IMR-90 (cell line): ENCODE data around the gene LMX1A. TPM values are rescaled to one million over a fixed set of nuclear protein-coding genes. Genes with fewer than 3 reads are reported as not detected.

Experiments
- ATAC-seq: fragments of 200-7000 bp; cut with Tn5 transposase; 2 replicates; pipeline ENCODE4 v1.9.1; 2020; ENCODE audit warnings: low read depth, mild to moderate bottlenecking, moderate library complexity
- BruUV-seq: library from RNA; stranded (reverse); fragments of 400-500 nt; replicated peaks from 2 replicates; lab custom pipeline; 2021; lab: Mats Ljungman, UMichigan
- CTCF ChIA-PET: fragments of 300-600 bp; formaldehyde crosslinking; extraction: SDS; loops from one replicate; lab custom pipeline; 2021; ENCODE audit warnings: antibody characterized with exemption; lab: Yijun Ruan, JAX
- POLR2A ChIA-PET: fragments of 300-600 bp; sonication (Branson Sonifier 250); formaldehyde crosslinking; loops from one replicate; lab custom pipeline; 2022; ENCODE audit warnings: antibody characterized with exemption; ENCODE audit not compliant: unreplicated experiment; lab: Charles Lee
- DNase-seq: peaks from one replicate; pipeline ENCODE4 v3.0.0; 2013
- H2AFZ ChIP-seq: replicated peaks from 2 replicates; pipeline ENCODE3; 2013; ENCODE audit warnings: low read length, mild to moderate bottlenecking; ENCODE audit not compliant: poor library complexity
- H2AK5ac ChIP-seq: 2 replicates; pipeline ENCODE4 v1.6.1; 2013; ENCODE audit warnings: low read depth, low read length, inconsistent platforms
- H2AK9ac ChIP-seq: replicated peaks from 2 replicates; pipeline ENCODE3; 2013; ENCODE audit warnings: mild to moderate bottlenecking, low read depth, low read length, moderate library complexity; ENCODE audit not compliant: poor library complexity
- H2BK120ac ChIP-seq: 2 replicates; pipeline ENCODE4 v1.6.1; 2013; ENCODE audit warnings: low read depth, low read length, inconsistent platforms
- H2BK15ac ChIP-seq: 3 replicates; pipeline ENCODE4 v1.6.1; 2013; ENCODE audit warnings: low read depth, low read length, inconsistent platforms
- H2BK20ac ChIP-seq: 2 replicates; pipeline ENCODE4 v1.6.1; 2013; ENCODE audit warnings: low read depth, mild to moderate bottlenecking, inconsistent platforms, low read length, moderate library complexity
- H2BK5ac ChIP-seq: 2 replicates; pipeline ENCODE4 v1.6.1; 2013; ENCODE audit warnings: mild to moderate bottlenecking, low read depth, low read length, inconsistent platforms; ENCODE audit not compliant: poor library complexity, severe bottlenecking
- H3K14ac ChIP-seq: replicated peaks from 2 replicates; pipeline ENCODE4 v1.6.1; 2013; ENCODE audit warnings: low read depth, low read length, inconsistent platforms
- H3K18ac ChIP-seq: 2 replicates; pipeline ENCODE4 v1.6.1; 2013; ENCODE audit warnings: low read depth, low read length, control low read depth
- H3K23ac ChIP-seq: 2 replicates; pipeline ENCODE4 v1.6.1; 2013; ENCODE audit warnings: low read depth, low read length, inconsistent platforms
- H3K27ac ChIP-seq: 2 replicates; pipeline ENCODE4 v1.5.1; 2013; ENCODE audit warnings: mild to moderate bottlenecking, control low read depth, low read length; ENCODE audit not compliant: insufficient read depth
- H3K27me3 ChIP-seq: 2 replicates; pipeline ENCODE4 v1.6.1; 2013; ENCODE audit warnings: low read length; ENCODE audit not compliant: control insufficient read depth, insufficient read depth
- H3K36me3 ChIP-seq: 2 replicates; pipeline ENCODE4 v1.6.1; 2013; ENCODE audit warnings: low read length, mixed read lengths; ENCODE audit not compliant: control insufficient read depth, insufficient read depth
- H3K4ac ChIP-seq: 2 replicates; pipeline ENCODE4 v1.6.1; 2013; ENCODE audit warnings: low read depth, low read length, inconsistent platforms
- H3K4me1 ChIP-seq: 2 replicates; pipeline ENCODE4 v1.6.1; 2013; ENCODE audit warnings: low read length, mixed read lengths; ENCODE audit not compliant: control insufficient read depth, insufficient read depth
- H3K4me2 ChIP-seq: 2 replicates; pipeline ENCODE4 v1.6.1; 2013; ENCODE audit warnings: low read depth, mild to moderate bottlenecking, control low read depth, low read length, moderate library complexity
- H3K4me3 ChIP-seq: 2 replicates; pipeline ENCODE4 v1.5.1; 2013; ENCODE audit warnings: low read depth, mild to moderate bottlenecking, control low read depth, low read length, moderate library complexity; ENCODE audit not compliant: insufficient read depth
- H3K56ac ChIP-seq: 2 replicates; pipeline ENCODE4 v1.6.1; 2013; ENCODE audit warnings: low read length, inconsistent platforms; ENCODE audit not compliant: insufficient read depth; ENCODE audit errors: extremely low read depth
- H3K79me1 ChIP-seq, 2 experiments: 2 replicates each; pipeline ENCODE4 v1.6.1; 2013; ENCODE audit warnings: low read length in 2 of 2, inconsistent platforms in 1 of 2, low read depth in 1 of 2
- H3K9ac ChIP-seq: 2 replicates; pipeline ENCODE4 v1.6.1; 2013; ENCODE audit warnings: low read depth, low read length, control low read depth
- H3K9me1 ChIP-seq: 2 replicates; pipeline ENCODE4 v1.6.1; 2013; ENCODE audit warnings: low read length, inconsistent platforms; ENCODE audit not compliant: insufficient read depth
- H3K9me3 ChIP-seq: 2 replicates; pipeline ENCODE4 v1.6.1; 2013; ENCODE audit warnings: low read length; ENCODE audit not compliant: control insufficient read depth, insufficient read depth
- H4K20me1 ChIP-seq: 2 replicates; pipeline ENCODE4 v1.6.1; 2013; ENCODE audit warnings: low read length, inconsistent platforms; ENCODE audit not compliant: insufficient read depth
- H4K5ac ChIP-seq: 2 replicates; pipeline ENCODE4 v1.6.1; 2013; ENCODE audit warnings: mild to moderate bottlenecking, low read depth, low read length, control low read depth
- H4K8ac ChIP-seq, 2 experiments: 2 replicates each; pipeline ENCODE4 v1.6.1; 2013; ENCODE audit warnings: low read depth in 2 of 2, low read length in 2 of 2, control low read depth in 1 of 2, inconsistent platforms in 1 of 2
- H4K91ac ChIP-seq: 2 replicates; pipeline ENCODE4 v1.6.1; 2013; ENCODE audit warnings: low read depth, low read length, inconsistent platforms; ENCODE audit not compliant: insufficient read depth
- BHLHE40 ChIP-seq: fragments of 150-350 bp; IDR thresholded peaks from 2 replicates; pipeline ENCODE4 v1.6.1; 2016; ENCODE audit warnings: mild to moderate bottlenecking, low read depth, low read length
- CEBPB ChIP-seq: IDR thresholded peaks from 2 replicates; pipeline ENCODE4 v1.6.1; 2012; ENCODE audit warnings: low read depth, low read length, improper control_type of control experiment
- CHD1 ChIP-seq: IDR thresholded peaks from 2 replicates; pipeline ENCODE4 v1.6.1; 2012; ENCODE audit warnings: low read depth, low read length, improper control_type of control experiment
- CTCF ChIP-seq: conservative IDR thresholded peaks from 2 replicates; pipeline ENCODE4 v1.5.1; 2012; ENCODE audit warnings: mild to moderate bottlenecking, low read depth, low read length, improper control_type of control experiment
- ELK1 ChIP-seq: fragments of 150-350 bp; IDR thresholded peaks from 2 replicates; pipeline ENCODE4 v1.6.1; 2016; ENCODE audit warnings: low read depth, mild to moderate bottlenecking, low read length, moderate library complexity, borderline replicate concordance
- FOS ChIP-seq: fragments of 150-350 bp; IDR thresholded peaks from 2 replicates; pipeline ENCODE4 v1.6.1; 2016; ENCODE audit warnings: low read depth, low read length
- MAFK ChIP-seq: IDR thresholded peaks from 2 replicates; pipeline ENCODE4 v1.6.1; 2012; ENCODE audit warnings: low read depth, low read length, improper control_type of control experiment
- MAZ ChIP-seq: IDR thresholded peaks from 2 replicates; pipeline ENCODE4 v1.6.1; 2012; ENCODE audit warnings: low read depth, mild to moderate bottlenecking, low read length, improper control_type of control experiment, moderate library complexity, borderline replicate concordance
- MXI1 ChIP-seq: IDR thresholded peaks from 2 replicates; pipeline ENCODE4 v1.6.1; 2012; ENCODE audit warnings: low read depth, mild to moderate bottlenecking, low read length, moderate library complexity, borderline replicate concordance
- NFE2L2 ChIP-seq: fragments of 150-350 bp; IDR thresholded peaks from 2 replicates; pipeline ENCODE4 v1.6.1; 2016; ENCODE audit warnings: low read depth, mild to moderate bottlenecking, low read length
- POLR2A ChIP-seq: IDR thresholded peaks from 2 replicates; pipeline ENCODE4 v1.6.1; 2012; ENCODE audit warnings: mild to moderate bottlenecking, low read depth, low read length
- RAD21 ChIP-seq: IDR thresholded peaks from 2 replicates; pipeline ENCODE4 v1.6.1; 2012; ENCODE audit warnings: low read length, improper control_type of control experiment
- RCOR1 ChIP-seq: IDR thresholded peaks from 2 replicates; pipeline ENCODE4 v1.6.1; 2012; ENCODE audit warnings: mild to moderate bottlenecking, low read length, improper control_type of control experiment; ENCODE audit not compliant: insufficient replicate concordance
- RFX5 ChIP-seq: IDR thresholded peaks from 2 replicates; pipeline ENCODE4 v1.8.0; 2012; ENCODE audit warnings: low read depth, mild to moderate bottlenecking, low read length, moderate library complexity
- SMC3 ChIP-seq: fragments of 150-350 bp; IDR thresholded peaks from 2 replicates; pipeline ENCODE4 v1.6.1; 2016; ENCODE audit warnings: low read depth, mild to moderate bottlenecking, antibody characterized with exemption, low read length, moderate library complexity
- USF2 ChIP-seq: fragments of 150-350 bp; IDR thresholded peaks from 2 replicates; pipeline ENCODE4 v1.6.1; 2017; ENCODE audit warnings: mild to moderate bottlenecking, antibody characterized with exemption, low read length, low read depth
- WGBS, 2 experiments: methylation state at CpG; one replicate each; pipeline versions ENCODE4 v1.1.5 to v1.1.7; 2013; ENCODE audit warnings: missing lambda C conversion rate in 2 of 2; ENCODE audit not compliant: insufficient read length in 1 of 2; ENCODE audit errors: extremely low coverage in 2 of 2; 5-methylcytosine and 5-hydroxymethylcytosine counted together
- dilution Hi-C: fragments of 300-500 bp; cut with HindIII; formaldehyde crosslinking; loops from one replicate; pipeline ENCODE4 v1.14.3; 2018; ENCODE audit warnings: low sequenced_read_pairs; ENCODE audit not compliant: unreplicated experiment
- in situ Hi-C: fragments of 300-500 bp; cut with MboI; formaldehyde crosslinking; loops from 3 replicates; pipeline ENCODE4 v1.14.3; 2019; ENCODE audit warnings: low sequenced_read_pairs, inconsistent platforms, mixed read lengths
- intact Hi-C: fragments of 100-400 bp; cut with micrococcal nuclease; formaldehyde crosslinking; loops from 2 replicates; pipeline ENCODE4 v1.10.0; 2022
- polyA plus RNA-seq, 3 experiments: library from polyadenylated mRNA; depleted of rRNA; stranded (reverse); fragments of >200 nt; gene quantifications; 2 replicates each; pipeline ENCODE4 v1.2.3, GENCODE V29; 2012; ENCODE audit warnings: low replicate concordance in 1 of 3
- total RNA-seq: library from RNA; depleted of rRNA; stranded (reverse); fragments of >200 nt; gene quantifications from 2 replicates; pipeline ENCODE4 v1.2.3, GENCODE V29; 2012

Gene LMX1A
- total and polyA plus RNA-seq, 2 of the 4 experiments (the other 2 are of a cell fraction), result not detected

- no peaks in the 10 kb centered on the region for H3K27me3 ChIP-seq
- H3K4me1 ChIP-seq, result no peaks in the 10 kb centered on the region
- no peaks in the 10 kb centered on the region for H3K9me3 ChIP-seq
- dilution Hi-C loops, result no loop called here
- ATAC-seq (no peak), DNase-seq (no peak)
- BruUV-seq, result no TSS peak
- H3K23ac ChIP-seq, result no peak overlapping the region
- H2AK5ac ChIP-seq, result no peak overlapping the region
- H2BK5ac ChIP-seq, result no peak overlapping the region
- no peak overlapping the region for H3K4me2 ChIP-seq
- no peak overlapping the region for H2BK120ac ChIP-seq
- no peaks in the 10 kb centered on the region for H3K9me1 ChIP-seq
- H2AK9ac ChIP-seq, result no peak overlapping the region
- no peak overlapping the region for H3K27ac ChIP-seq
- H3K56ac ChIP-seq, result no peak overlapping the region
- no peak overlapping the region for H3K4me3 ChIP-seq
- H3K9ac ChIP-seq, result no peak overlapping the region
- no peak overlapping the region for H4K8ac ChIP-seq
- no peak overlapping the region for H3K18ac ChIP-seq
- intact Hi-C loops, result no loop called here
- no peaks in the 10 kb centered on the region for H3K79me1 ChIP-seq
- no peak overlapping the region for H2BK20ac ChIP-seq
- in situ Hi-C loops, result no loop called here
- POLR2A ChIA-PET, result no interaction called here
- no peaks in the 10 kb centered on the region for H3K36me3 ChIP-seq
- H4K20me1 ChIP-seq, result no peaks in the 10 kb centered on the region
- no peak overlapping the region for H3K4ac ChIP-seq
- no peak overlapping the region for H3K14ac ChIP-seq
- no peak for TF ChIP-seq BHLHE40
- no peak for TF ChIP-seq CTCF
- no peak for TF ChIP-seq MXI1
- no peak for TF ChIP-seq CEBPB
- TF ChIP-seq NFE2L2, result no peak
- TF ChIP-seq CHD1, result no peak
- no peak for TF ChIP-seq RFX5
- TF ChIP-seq FOS, result no peak
- no peak for TF ChIP-seq SMC3
- TF ChIP-seq RCOR1, result no peak
- TF ChIP-seq MAFK, result no peak
- TF ChIP-seq USF2, result no peak
- no peak for TF ChIP-seq RAD21
- TF ChIP-seq ELK1, result no peak
- no peak for TF ChIP-seq MAZ
- no peak for TF ChIP-seq POLR2A
- no peak overlapping the region for H4K91ac ChIP-seq
- no CpG with 5 or more reads among the region's 3 CpGs for WGBS, 2 experiments
- CTCF ChIA-PET, result no interaction called here
- no peak overlapping the region for H2BK15ac ChIP-seq
- no peak overlapping the region for H2AFZ ChIP-seq
- H4K5ac ChIP-seq, result no peak overlapping the region
Observed at GRCh38 chr1:165205145-165205544, 151.4 kb downstream of the LMX1A start.
